Liver (tissue), 3 donors: ENCODE results near the gene MMP28.

ENCODE experiments used
- RAD21 ChIP-seq, 2 donors: IDR thresholded peaks; 2 replicates each; pipeline ENCODE4 v1.6.1; 2016; ENCODE audit warnings: antibody characterized with exemption in 2 of 2, mild to moderate bottlenecking in 2 of 2
- YY1 ChIP-seq: IDR thresholded peaks from 2 replicates; pipeline ENCODE4 v1.6.1; 2016; ENCODE audit warnings: antibody characterized with exemption, mild to moderate bottlenecking
- TF ChIP-seq, protein P1 (sequence below): fragments of 150-350 bp; IDR thresholded peaks from 2 replicates; pipeline ENCODE4 v1.5.1; 2017; ENCODE audit warnings: improper control_type of control experiment, low read depth, low read length; ENCODE audit not compliant: missing input control
- TF ChIP-seq, protein P2 (sequence below): IDR thresholded peaks from 2 replicates; pipeline ENCODE4 v1.6.1; 2016; ENCODE audit warnings: antibody characterized with exemption, mild to moderate bottlenecking
- TF ChIP-seq, protein P3 (sequence below): IDR thresholded peaks from 2 replicates; pipeline ENCODE4 v1.6.1; 2016; ENCODE audit warnings: antibody characterized with exemption
- donor health status: healthy.
- donor health status: healthy.

- TF ChIP-seq, protein P1, sequence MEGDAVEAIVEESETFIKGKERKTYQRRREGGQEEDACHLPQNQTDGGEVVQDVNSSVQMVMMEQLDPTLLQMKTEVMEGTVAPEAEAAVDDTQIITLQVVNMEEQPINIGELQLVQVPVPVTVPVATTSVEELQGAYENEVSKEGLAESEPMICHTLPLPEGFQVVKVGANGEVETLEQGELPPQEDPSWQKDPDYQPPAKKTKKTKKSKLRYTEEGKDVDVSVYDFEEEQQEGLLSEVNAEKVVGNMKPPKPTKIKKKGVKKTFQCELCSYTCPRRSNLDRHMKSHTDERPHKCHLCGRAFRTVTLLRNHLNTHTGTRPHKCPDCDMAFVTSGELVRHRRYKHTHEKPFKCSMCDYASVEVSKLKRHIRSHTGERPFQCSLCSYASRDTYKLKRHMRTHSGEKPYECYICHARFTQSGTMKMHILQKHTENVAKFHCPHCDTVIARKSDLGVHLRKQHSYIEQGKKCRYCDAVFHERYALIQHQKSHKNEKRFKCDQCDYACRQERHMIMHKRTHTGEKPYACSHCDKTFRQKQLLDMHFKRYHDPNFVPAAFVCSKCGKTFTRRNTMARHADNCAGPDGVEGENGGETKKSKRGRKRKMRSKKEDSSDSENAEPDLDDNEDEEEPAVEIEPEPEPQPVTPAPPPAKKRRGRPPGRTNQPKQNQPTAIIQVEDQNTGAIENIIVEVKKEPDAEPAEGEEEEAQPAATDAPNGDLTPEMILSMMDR = no peak
- TF ChIP-seq, protein P2, sequence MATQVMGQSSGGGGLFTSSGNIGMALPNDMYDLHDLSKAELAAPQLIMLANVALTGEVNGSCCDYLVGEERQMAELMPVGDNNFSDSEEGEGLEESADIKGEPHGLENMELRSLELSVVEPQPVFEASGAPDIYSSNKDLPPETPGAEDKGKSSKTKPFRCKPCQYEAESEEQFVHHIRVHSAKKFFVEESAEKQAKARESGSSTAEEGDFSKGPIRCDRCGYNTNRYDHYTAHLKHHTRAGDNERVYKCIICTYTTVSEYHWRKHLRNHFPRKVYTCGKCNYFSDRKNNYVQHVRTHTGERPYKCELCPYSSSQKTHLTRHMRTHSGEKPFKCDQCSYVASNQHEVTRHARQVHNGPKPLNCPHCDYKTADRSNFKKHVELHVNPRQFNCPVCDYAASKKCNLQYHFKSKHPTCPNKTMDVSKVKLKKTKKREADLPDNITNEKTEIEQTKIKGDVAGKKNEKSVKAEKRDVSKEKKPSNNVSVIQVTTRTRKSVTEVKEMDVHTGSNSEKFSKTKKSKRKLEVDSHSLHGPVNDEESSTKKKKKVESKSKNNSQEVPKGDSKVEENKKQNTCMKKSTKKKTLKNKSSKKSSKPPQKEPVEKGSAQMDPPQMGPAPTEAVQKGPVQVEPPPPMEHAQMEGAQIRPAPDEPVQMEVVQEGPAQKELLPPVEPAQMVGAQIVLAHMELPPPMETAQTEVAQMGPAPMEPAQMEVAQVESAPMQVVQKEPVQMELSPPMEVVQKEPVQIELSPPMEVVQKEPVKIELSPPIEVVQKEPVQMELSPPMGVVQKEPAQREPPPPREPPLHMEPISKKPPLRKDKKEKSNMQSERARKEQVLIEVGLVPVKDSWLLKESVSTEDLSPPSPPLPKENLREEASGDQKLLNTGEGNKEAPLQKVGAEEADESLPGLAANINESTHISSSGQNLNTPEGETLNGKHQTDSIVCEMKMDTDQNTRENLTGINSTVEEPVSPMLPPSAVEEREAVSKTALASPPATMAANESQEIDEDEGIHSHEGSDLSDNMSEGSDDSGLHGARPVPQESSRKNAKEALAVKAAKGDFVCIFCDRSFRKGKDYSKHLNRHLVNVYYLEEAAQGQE = no peak
- TF ChIP-seq YY1 (no peak), RAD21 (IDR thresholded peaks at IDR 0.05) (no peak)
- TF ChIP-seq, protein P3, sequence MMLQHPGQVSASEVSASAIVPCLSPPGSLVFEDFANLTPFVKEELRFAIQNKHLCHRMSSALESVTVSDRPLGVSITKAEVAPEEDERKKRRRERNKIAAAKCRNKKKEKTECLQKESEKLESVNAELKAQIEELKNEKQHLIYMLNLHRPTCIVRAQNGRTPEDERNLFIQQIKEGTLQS = no peak
Measured at GRCh38 chr17:35744830-35745229, 50.6 kb downstream of the MMP28 start.
